KBM-7 (cell line): ENCODE data around the gene LRRC41.
"Not testable (repeated sequence)": the region's sequence is repeated elsewhere in the genome, so short reads cannot be mapped to it uniquely, and the experiment has no call there.

Experiments
- DNase-seq: peaks from one replicate; pipeline ENCODE4 v3.0.0-alpha.2; 2015
- in situ Hi-C: fragments of 300-500 bp; cut with MboI; formaldehyde crosslinking; loops from 2 replicates; pipeline ENCODE4 v1.14.3; 2020; ENCODE audit warnings: low sequenced_read_pairs, low pct_unique_long_range_greater_than_20kb, mixed read lengths

Gene LRRC41

DNA sequence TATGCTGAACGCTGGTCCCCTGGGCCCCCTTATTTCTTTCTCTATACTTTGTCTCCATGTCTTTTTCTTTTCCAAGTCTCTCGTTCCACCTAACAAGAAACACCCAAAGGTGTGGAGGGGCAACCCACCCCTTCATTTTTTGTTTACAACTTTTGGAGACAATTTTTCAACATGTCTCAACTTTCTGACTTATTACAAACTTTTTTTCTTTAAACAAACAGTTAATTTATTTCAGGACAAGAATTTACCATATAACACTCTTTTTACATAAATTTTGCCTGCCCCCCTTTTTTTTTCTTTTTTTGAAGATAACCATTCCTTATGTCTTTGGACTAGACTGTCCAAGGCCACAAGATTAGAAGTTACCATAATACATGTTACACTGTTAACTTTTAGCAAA lies 27.0 kb upstream of the LRRC41 start:
- in situ Hi-C loops, DNase-seq: not testable (repeated sequence)

DNA sequence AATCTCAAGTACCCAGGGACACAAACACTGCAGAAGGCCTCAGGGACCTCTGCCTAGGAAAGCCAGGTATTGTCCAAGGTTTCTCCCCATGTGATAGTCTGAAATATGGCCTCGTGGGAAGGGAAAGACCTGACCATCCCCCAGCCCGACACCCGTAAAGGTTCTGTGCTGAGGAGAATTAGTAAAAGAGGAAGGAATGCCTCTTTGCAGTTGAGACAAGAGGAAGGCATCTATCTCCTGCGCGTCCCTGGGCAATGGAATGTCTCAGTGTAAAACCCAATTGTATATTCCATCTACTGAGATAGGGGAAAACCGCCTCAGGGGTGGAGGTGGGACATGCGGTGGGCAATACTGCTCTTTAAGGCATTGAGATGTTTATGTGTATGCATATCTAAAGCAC lies 26.4 kb upstream of the LRRC41 start:
- in situ Hi-C loops, DNase-seq: not testable (repeated sequence)

DNA sequence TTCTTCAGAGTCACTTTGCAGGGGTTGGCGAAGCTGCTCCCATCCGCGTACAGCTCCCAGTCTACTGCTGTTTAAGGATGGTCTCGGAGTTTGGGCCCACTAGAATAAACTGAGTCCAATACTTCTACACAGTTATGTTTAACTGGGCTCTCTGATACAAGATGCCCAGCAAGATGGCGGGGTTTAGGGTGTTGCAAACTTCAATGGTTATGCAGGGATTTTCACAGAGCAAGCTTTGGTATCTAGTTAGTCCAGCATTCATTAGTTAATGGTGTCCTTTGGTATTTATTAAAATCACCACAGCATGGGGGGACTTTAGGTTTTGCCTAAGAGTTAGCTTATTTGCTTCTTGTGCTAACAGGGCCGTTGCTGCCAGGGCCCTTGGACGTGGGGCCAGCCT lies 24.8 kb upstream of the LRRC41 start:
- in situ Hi-C loops, DNase-seq: not testable (repeated sequence)

DNA sequence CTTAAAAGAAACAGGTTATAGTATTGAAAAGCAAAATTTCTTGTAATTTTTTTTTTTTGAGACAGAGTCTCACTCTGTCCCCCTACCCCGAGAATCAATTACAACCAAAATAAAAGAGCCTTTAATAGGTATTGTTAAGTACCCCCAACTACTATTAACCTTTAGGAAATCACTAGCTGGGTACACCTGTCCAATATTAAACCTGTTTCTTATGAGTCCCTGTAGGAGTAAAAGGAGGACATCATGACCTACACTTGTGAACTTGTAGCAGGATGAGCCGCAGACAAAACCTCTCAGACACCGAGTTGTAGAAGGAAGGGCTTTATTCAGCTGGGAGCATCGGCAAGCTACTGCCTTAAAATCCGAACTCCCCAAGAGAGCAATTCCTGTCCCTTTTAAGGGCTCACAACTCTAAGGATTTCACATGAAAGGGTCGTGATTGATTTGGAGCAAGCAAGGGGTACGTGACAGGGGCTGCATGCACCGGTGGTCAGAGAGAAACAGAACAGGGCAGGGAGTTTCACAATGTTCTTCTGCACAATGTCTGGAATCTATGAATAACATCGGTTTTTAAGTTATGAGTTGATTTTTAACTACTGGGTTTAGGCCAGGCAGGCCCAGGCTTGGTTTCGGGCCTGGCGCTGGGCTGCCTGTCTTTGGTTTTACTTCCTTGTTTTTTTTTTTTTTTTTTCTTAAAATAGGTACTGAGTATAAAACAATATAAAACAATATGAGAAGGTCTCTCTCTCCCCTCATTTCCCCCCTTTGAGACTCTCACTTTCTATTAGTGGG lies 22.1 kb upstream of the LRRC41 start:
- DNase-seq, in situ Hi-C loops: not testable (repeated sequence)

DNA sequence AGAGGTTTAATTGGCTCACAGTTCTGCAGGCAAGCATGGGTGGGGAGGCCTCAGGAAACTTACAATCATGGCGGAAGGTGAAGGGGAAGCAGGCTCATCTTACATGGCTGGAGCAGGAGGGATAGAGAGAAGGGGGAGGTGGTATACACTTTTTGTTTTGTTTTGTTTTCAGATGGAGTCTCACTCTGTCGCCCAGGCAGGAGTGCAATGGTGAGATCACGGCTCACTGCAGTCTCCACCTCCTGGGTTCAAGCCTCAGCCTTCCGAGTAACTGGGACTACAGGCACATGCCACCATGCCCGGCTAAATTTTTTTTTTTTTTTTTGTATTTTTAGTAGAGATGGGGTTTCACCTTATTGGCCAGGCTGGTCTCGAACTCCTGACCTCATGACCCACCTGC lies 18.8 kb upstream of the LRRC41 start:
- in situ Hi-C loops, DNase-seq: not testable (repeated sequence)

DNA sequence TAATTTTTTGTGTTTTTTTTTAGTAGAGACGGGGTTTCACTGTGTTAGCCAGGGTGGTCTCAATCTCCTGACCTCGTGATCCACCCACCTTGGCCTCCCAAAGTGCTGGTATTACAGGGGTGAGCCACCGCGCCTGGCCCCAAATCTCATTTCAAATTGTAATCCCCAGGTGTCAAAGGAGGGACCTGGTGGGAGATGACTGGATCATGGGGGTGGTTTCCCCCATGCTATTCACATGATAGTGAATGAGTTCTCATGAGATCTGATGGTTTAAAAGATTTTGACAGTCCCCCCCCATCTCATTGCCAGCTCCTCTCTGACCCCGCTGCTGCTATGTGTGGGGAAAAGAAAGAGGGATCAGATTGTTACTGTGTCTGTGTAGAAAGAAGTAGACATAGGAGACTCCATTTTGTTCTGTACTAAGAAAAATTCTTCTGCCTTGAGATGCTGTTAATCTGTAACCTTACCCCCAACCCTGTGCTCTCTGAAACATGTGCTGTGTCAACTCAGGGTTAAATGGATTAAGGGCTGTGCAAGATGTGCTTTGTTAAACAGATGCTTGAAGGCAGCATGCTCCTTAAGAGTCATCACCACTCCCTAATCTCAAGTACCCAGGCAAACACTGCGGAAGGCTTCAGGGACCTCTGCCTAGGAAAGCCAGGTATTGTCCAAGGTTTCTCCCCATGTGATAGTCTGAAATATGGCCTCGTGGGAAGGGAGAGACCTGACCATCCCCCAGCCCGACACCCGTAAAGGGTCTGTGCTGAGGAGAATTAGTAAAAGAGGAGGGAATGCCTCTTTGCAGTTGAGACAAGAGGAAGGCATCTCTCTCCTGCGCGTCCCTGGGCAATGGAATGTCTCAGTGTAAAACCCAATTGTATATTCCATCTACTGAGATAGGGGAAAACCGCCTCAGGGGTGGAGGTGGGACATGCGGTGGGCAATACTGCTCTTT lies 16.8 kb upstream of the LRRC41 start:
- DNase-seq: not testable (repeated sequence)

DNA sequence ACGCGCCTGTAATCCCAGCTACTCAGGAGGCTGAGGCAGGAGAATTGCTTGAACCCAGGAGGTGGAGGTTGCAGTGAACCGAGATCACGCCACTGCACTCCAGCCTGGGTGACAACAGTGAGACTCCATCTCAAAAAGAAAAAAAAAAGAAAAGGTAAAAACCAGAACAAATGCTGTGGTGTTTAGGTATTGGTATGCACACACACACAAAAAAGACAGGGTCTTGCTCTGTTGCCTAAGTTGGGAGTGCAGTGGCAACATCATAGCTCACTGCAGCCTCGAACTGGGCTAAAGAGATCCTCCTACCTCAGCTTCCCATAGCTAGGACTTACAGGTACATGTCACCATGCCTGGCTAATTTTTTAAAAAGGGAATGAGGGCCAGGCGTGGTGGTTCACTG lies 15.9 kb upstream of the LRRC41 start:
- DNase-seq, in situ Hi-C loops: not testable (repeated sequence)

More for the DNA sequence above, 16.8 kb upstream of the LRRC41 start:
- in situ Hi-C loops: not testable (repeated sequence)

DNA sequence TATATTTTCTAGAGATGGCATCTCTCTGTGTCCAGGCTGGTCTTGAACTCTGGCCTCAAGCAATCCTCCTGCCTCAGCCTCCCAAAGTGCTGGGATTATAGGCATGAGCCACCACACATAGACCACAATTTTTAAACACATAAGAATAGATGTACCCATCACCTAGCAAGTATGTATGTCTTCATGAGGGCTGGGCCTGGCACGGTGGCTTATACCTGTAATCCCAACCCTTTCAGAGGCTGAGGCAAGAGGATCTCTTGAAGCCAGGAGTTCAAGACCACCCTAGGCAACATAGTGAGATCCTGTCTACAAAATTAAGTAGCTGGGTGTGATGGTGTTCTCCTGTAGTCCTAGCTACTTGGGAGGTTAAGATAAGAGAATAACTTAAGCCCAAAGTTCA lies 13.9 kb upstream of the LRRC41 start:
- DNase-seq: no peak
- in situ Hi-C loops: no loop called here

DNA sequence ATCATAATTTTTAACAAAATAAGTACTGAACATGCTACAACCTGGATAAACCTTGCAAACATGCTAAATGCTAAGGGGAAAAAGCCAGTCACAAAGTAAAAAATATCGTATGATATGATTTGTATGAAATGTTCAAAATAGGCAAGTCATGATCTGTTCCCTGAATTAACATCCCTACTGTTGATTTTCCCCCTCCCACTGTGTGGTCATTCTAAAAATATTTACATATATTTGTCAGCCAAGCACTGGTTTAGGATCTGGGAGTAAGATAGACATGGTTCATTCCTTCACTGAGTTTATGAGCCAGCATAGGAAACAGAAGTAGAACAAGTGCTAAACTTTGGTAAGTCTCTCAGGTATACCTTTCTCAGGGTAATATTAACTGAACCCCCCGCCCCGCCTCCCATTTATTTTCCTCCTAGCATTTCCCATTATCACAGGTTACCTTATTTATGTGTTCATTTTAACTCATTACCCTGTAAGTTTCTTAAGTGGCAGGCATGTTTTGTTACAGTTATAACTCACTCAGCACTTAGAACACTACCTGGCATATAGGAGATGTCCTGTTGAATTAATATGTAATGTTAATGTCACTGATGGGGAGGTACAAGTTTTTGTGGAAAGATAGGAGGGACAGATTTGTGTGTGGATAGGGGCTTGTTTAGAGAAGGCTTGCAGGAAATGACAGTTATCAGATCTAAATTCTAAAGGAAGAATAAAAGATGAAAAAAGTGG lies 12.4 kb upstream of the LRRC41 start:
- in situ Hi-C loops: no loop called here
- no peak for DNase-seq

DNA sequence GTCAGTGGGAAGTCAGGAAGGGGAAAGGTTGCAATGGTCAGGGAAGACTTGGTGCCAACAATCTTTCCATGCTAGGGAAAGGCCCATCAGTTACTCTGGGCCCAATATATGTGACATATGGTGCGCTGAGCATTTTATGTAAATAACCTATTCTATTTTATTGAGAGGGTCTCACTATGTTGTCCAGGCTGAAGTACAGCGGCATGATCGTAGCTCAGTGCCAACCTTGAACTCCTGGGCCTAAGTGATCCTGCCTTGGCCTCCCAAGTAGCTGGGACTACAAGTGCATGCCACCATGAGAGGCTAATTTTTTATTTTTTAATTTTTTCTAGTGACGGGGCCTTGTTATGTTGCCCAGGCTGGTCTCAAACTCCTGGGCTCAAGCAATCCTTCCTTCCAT lies 6.9 kb upstream of the LRRC41 start:
- no peak for DNase-seq
- in situ Hi-C loops: no loop called here

DNA sequence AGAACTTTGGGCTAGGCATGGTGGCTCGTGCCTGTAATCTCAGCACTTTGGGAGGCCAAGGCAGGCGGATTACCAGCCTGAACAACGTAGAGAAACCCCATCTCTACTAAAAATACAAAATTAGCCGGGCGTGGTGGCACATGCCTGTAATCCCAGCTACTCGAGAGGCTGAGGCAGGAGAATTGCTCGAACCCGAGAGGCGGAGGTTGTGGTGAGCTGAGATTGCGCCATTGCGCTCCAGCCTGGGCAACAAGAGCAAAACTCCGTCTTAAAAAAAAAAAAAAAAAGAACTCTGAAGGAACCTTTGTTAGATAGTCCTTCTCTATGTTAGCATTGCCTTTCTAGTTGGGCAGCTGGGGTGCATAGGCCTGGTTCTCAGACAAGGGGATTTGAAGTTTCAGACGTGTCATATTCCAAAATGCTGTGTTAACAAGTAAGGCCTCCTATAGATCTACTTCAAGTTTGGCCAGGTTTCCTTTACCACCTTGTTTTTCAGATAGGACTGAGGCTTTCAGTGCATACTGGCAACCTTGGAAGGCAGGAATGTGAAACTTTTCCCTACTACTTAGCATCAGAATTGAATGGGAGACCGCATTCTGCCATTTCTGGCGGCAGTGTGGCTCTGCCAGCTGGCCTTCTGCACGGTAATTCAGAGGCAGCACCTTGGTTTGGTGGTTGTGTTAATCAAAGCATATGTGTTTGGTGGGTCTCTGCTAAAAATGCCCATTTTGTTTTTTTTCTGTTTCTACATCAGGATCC lies 6.2 kb upstream of the LRRC41 start:
- DNase-seq: no peak
- in situ Hi-C loops: no loop called here

DNA sequence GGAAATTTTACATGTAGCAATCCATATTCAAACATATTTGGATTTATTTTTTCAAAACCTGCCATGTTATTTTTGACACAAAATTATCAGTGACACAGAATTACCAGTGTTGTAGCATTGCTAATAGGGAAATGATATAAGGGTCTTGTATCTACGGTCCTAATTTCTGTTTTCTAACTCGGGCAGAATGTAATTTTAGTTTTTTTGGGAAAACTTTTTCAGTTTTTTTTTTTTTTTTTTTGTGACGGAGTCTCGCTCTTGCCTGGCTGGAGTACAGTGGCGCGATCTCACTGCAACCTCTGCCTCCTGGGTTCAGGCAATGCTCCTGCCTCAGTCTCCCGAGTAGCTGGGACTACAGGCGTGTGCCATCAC lies 2.7 kb upstream of the LRRC41 start:
- DNase-seq: no peak
- in situ Hi-C loops: no loop called here

DNA sequence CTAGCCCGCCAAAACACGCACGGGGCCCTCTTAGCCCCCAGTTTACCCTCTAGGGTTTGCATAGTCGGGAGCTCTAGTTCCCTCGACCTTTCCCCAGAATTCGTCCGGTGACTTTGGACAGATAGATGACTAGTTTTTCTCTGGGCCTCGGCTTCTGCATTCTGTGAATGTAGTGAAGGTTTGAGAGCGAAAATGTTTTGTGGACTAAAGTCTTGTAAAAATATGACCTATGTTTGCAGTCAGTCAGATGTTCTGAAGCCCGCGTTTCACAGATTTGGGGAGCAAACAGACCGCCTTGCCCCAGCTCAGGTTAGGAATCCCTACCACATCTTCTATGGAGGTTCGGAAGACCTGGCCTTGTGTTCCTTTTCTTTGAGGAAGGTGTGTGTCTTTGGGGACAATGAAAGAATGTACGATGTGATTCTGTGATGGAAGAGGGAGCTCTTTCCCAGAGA lies 483 bp upstream of the LRRC41 start:
- no peak for DNase-seq
- in situ Hi-C loops: no loop called here

DNA sequence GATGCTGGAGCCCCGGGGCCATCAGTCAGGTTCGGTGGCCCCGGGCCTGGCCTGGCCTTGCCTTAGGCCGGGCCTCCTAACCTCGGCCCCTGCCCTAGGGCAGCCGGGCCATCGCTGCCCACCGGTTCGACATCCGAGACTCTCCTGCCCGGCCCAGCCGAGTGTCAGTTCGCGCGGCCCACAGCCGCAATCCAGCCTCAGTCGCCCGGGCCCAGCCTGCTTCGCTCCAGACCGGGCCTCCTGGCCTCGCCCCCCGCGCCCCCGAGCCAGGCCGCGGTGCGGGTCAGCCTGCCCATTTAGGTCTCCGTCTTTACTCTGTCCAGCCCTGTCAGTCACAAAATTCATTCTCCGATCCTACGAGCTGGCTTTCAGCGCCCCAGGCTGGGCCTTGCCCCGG lies 777 bp downstream of the LRRC41 start:
- in situ Hi-C loops: no loop called here
- peak; percentile 34 for DNase-seq

DNA sequence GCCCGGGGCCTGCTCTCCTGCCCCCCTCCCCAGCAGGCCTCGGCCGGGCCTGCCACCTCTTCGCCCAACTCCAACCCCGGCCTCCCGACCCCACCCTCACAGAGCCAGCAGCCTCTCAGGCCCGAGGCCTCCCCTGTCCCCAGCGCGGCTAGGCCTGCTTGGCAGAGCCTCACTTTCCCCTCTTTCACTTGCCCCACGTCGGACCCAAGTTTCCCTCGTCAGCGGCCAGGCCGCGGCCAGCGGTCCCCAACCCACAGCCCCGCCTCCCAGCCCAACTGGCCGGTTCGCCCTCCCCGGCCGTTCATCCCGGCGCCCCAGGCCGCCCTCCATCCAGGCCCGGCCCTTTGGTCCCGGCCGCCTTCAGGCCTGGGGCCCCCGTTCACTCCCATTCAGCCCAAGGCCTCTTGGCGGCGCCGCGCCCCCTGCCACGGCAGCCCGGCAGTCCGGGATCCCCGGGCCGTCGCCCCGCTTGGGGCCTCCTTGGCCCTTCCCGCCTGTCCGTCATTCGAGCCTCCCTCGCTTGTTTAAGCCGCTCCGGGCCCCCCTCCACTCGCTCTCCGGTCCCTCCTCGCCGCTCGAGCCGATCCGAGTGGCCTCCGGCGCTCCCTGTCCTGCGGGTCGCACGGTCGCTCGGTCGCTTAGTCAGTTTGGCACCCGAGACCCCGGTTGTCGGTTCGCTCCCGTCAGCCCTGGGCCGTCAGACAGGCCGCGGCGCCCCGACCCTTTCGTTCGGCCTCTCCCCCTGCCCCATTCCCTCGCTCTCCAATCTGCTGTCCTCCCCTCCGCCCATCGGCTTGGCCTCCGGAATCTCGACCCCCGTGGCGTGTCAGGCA lies 1.4 kb downstream of the LRRC41 start:
- in situ Hi-C loops: no loop called here
- peak; percentile 59 for DNase-seq

DNA sequence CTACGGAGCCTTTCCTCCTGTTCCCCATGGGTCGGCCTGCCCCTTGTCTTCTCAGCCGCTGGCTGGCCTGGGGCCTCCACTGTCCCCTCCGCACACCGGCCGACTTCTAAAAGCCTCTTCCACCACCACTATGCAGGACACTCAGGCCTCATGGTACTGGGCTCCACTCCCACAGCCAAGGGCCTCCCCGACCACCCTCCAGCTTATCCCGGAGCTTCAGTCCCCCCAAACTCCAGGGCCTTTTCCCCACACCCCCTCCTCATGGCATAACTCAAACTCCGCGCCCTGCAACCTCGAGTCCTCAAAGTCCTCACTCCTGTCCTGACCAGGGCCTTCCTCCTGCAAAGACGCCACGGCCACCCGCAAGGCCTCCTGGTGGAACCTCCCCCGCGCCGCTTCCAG lies 2.0 kb downstream of the LRRC41 start:
- in situ Hi-C loops: no loop called here
- DNase-seq: no peak

DNA sequence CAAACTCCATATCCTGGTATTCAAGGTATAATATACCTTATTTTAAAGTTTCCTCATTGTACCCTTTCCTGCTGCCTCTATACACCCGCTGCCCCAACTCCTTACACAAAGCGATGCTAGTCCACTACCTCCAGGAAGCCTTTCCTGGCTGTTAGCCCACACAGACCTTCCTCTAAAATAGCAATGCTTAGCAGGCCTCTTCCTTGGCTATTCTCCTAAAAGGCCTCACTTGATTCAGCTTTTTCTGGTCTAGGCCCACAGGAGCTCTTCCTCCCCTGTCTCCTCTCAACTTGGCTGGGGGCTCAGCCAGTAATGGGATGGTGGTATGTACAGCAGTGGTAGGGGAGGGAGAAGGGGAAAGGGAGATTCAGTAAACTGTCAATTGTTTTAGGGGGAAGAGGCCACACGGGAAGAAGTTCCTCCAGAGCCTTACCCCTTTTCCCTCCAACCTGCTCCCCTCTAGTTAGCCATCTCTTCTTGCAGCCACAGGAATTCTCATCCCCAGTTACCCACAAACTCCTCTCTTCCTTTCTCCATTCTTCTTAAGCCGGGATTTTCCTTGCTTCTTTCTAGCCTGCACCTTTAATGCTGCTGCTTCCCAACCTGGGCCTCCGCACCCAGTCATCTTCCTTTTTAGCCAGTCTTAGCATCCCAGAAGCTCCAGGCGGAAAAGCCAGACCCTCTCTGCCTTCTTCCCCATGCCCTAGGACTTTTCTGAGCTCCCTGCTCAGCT lies 2.6 kb downstream of the LRRC41 start:
- peak; percentile 27 for DNase-seq
- in situ Hi-C loops: no loop called here
